AG10803 (cell line): ENCODE data around the gene TREM1.

Source experiments
- DNase-seq: peaks from one replicate; pipeline ENCODE4 v3.0.0; 2010; ENCODE audit warnings: low read depth
- H3K4me3 ChIP-seq: 2 replicates; pipeline ENCODE4 v1.5.1; 2011; ENCODE audit warnings: mild to moderate bottlenecking, low read length, control low read depth
- TF ChIP-seq, protein P1 (sequence below): conservative IDR thresholded peaks from 2 replicates; pipeline ENCODE4 v1.5.1; 2011; ENCODE audit warnings: mild to moderate bottlenecking, low read length, control low read depth, inconsistent platforms

TREM1 gene

GRCh38 chr6:41294214-41294872, 7.9 kb upstream of the TREM1 start:
- no peak overlapping the region for H3K4me3 ChIP-seq
- no peak for DNase-seq
- TF ChIP-seq, protein P1, sequence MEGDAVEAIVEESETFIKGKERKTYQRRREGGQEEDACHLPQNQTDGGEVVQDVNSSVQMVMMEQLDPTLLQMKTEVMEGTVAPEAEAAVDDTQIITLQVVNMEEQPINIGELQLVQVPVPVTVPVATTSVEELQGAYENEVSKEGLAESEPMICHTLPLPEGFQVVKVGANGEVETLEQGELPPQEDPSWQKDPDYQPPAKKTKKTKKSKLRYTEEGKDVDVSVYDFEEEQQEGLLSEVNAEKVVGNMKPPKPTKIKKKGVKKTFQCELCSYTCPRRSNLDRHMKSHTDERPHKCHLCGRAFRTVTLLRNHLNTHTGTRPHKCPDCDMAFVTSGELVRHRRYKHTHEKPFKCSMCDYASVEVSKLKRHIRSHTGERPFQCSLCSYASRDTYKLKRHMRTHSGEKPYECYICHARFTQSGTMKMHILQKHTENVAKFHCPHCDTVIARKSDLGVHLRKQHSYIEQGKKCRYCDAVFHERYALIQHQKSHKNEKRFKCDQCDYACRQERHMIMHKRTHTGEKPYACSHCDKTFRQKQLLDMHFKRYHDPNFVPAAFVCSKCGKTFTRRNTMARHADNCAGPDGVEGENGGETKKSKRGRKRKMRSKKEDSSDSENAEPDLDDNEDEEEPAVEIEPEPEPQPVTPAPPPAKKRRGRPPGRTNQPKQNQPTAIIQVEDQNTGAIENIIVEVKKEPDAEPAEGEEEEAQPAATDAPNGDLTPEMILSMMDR, result no peak

DNA sequence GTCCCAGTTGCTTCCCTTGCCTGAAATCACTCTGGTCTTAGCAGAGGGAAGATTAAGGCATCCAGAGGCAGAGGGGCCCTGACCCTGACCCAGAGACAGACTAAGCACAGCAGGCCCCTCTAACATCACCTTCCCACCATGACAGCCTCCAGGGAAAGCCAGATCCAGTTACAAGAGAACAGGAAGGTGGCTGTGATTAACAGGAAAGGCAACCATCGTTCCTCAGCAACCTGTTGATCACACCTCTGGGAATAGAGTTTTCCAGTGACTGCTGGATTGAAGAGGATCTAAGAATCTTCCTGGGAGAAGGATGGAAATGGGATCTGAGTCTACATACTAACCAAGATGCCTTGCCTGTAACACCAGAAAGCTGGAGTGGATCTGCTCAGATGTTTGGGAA, 5.2 kb upstream of the TREM1 start:
- no peak for DNase-seq
- TF ChIP-seq, protein P1, result no peak
- no peak overlapping the region for H3K4me3 ChIP-seq

GRCh38 chr6:41289815-41290214, 3.3 kb upstream of the TREM1 start:
- TF ChIP-seq, protein P1, result no peak
- no peak for DNase-seq
- H3K4me3 ChIP-seq, result no peak overlapping the region

DNA sequence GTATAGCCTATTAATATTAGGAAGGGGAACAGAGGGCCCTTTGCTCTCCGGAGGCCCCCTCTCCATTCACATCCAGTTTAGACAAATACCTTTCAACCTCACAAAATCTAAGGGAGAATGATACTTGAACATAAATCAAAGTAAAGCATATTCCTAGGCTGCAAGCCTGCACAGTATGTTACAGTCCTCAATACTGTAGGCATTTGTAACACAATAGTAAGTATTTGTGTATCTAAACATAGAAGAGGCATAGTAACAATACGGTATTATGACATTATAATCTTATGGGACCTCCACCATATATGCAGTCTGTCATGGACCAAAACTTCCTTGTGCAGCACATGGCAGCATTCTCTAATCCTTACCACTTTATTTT, 2.3 kb upstream of the TREM1 start:
- no peak overlapping the region for H3K4me3 ChIP-seq
- DNase-seq, result no peak
- TF ChIP-seq, protein P1, result no peak

- DNase-seq, result no peak
- no peak overlapping the region for H3K4me3 ChIP-seq
- TF ChIP-seq, protein P1, result no peak
These were observed 1.7 kb upstream of the TREM1 start for GRCh38 chr6:41288030-41288753.

- TF ChIP-seq, protein P1, result no peak
- H3K4me3 ChIP-seq, result no peak overlapping the region
- DNase-seq, result peak; percentile 35
These were observed 1.8 kb downstream of the TREM1 start for GRCh38 chr6:41284726-41285125.

DNA sequence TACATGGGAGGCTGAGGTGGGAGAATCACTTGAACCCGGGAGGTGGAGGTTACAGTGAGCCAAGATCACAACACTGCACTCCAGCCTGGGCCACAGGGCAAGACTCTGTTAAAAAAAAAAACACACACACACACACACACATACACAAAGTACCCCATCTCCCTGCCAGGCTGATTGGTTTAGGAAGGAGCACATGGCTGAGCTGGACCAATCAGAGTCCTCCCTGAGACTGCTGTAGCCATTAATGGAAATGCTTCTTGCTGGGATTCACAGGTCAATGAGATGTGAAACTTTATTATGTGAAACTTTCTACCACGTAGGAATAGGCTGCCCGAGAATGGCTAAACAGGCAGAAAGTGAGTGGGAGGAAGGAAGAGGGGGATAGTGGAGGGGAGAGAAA, 2.9 kb downstream of the TREM1 start:
- no peak for DNase-seq
- H3K4me3 ChIP-seq, result no peak overlapping the region
- TF ChIP-seq, protein P1, result no peak
